ENCODE measurements around the gene SEMA7A.
"Not testable (repeated sequence)": the region's sequence is repeated elsewhere in the genome, so short reads cannot be mapped to it uniquely, and the experiment has no call there.

DNA sequence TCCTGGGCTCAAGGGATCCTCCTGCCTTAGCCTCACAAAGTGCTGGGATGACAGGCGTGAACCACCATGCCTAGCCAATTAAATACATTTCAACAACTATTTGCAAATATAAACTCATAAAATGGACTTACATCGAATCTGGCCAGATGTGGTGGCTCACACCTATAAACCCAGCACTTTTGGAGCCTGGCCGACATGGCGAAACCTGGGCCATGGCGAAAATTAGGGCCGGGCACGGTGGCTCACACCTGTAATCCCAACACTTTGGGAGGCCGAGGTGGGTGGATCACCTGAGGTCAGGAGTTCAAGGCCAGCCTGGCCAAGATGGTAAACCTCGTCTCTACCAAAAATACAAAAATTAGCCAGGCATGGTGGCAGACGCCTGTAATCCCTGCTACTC, 23.3 kb upstream of the SEMA7A start:
- not testable (repeated sequence) for TF ChIP-seq CTCF, EP300 (IDR thresholded peaks at IDR 0.05)

All from tibial nerve (tissue), 4 donors.